GM10847 (cell line): Measurements from ENCODE around the gene GPSM3.

Experiments used
- POLR2A ChIP-seq: IDR thresholded peaks from 2 replicates; pipeline ENCODE4 v1.6.1; 2011; ENCODE audit not compliant: insufficient read length; ENCODE audit errors: extremely low read depth

GPSM3 gene

GRCh38 chr6:32151181-32151862 is 41.1 kb downstream of the GPSM3 start:
- no peak for TF ChIP-seq POLR2A

- TF ChIP-seq POLR2A, result no peak
Observed at GRCh38 chr6:32149932-32150870, 42.2 kb downstream of the GPSM3 start.

GRCh38 chr6:32149092-32149755 is 43.2 kb downstream of the GPSM3 start:
- no peak for TF ChIP-seq POLR2A

- no peak for TF ChIP-seq POLR2A
Observed at GRCh38 chr6:32148289-32149091, 44.0 kb downstream of the GPSM3 start.

GRCh38 chr6:32147401-32148132 is 44.9 kb downstream of the GPSM3 start:
- TF ChIP-seq POLR2A, result no peak

GRCh38 chr6:32146687-32147086 is 45.8 kb downstream of the GPSM3 start:
- TF ChIP-seq POLR2A, result no peak

- no peak for TF ChIP-seq POLR2A
Observed at GRCh38 chr6:32146287-32146686, 46.2 kb downstream of the GPSM3 start.
